Neural progenitor cell (in vitro differentiated cells): ENCODE measurements around the gene VIM. TPM values are rescaled to one million over a fixed set of nuclear protein-coding genes. Genes with fewer than 3 reads are reported as not detected.

Experiments used
- DNase-seq: peaks from one replicate; pipeline ENCODE4 v3.0.0-alpha.2; 2016; ENCODE audit warnings: low spot score
- H2AFZ ChIP-seq: fragments of 200-600 bp; sonication (generic); replicated peaks from 2 replicates; pipeline ENCODE4 v1.6.1; 2016; ENCODE audit warnings: antibody characterized with exemption
- H3F3A ChIP-seq: fragments of 200-600 bp; sonication (generic); 2 replicates; pipeline ENCODE4 v1.6.1; 2016; ENCODE audit warnings: antibody characterized with exemption, low read depth
- H3K27ac ChIP-seq: fragments of 200-600 bp; sonication (generic); 2 replicates; pipeline ENCODE4 v1.5.1; 2016; ENCODE audit warnings: mild to moderate bottlenecking
- H3K27me3 ChIP-seq: fragments of 200-600 bp; sonication (generic); 2 replicates; pipeline ENCODE4 v1.6.1; 2016; ENCODE audit warnings: mild to moderate bottlenecking, moderate library complexity
- H3K36me3 ChIP-seq: fragments of 200-600 bp; sonication (generic); 2 replicates; pipeline ENCODE4 v1.5.1; 2016
- H3K4me1 ChIP-seq: fragments of 200-600 bp; sonication (generic); 2 replicates; pipeline ENCODE4 v1.6.1; 2016; ENCODE audit warnings: mixed run types
- H3K4me2 ChIP-seq: fragments of 200-600 bp; sonication (generic); 2 replicates; pipeline ENCODE4 v1.6.1; 2016
- H3K4me3 ChIP-seq: fragments of 200-600 bp; sonication (generic); 2 replicates; pipeline ENCODE4 v1.5.1; 2016
- H3K79me2 ChIP-seq: fragments of 200-600 bp; sonication (generic); 2 replicates; pipeline ENCODE4 v1.6.1; 2016; ENCODE audit warnings: low read depth
- H3K9ac ChIP-seq: fragments of 200-600 bp; sonication (generic); 2 replicates; pipeline ENCODE4 v1.6.1; 2016
- H3K9me3 ChIP-seq: fragments of 200-600 bp; sonication (generic); 2 replicates; pipeline ENCODE4 v1.5.1; 2016; ENCODE audit warnings: low read depth
- H4K20me1 ChIP-seq: fragments of 200-600 bp; sonication (generic); 2 replicates; pipeline ENCODE4 v1.6.1; 2016; ENCODE audit warnings: low read depth
- H3K27ac Mint-ChIP-seq: 3 replicates; pipeline ENCODE4 v1.8.0; 2021; ENCODE audit warnings: mixed read lengths
- H3K27me3 Mint-ChIP-seq: 2 replicates; pipeline ENCODE4 v1.8.0; 2022; ENCODE audit warnings: low read depth, mild to moderate bottlenecking, inconsistent platforms, moderate library complexity, mixed read lengths; ENCODE audit not compliant: insufficient read depth
- H3K36me3 Mint-ChIP-seq: 3 replicates; pipeline ENCODE4 v1.8.0; 2021; ENCODE audit warnings: mixed read lengths
- H3K4me1 Mint-ChIP-seq: 3 replicates; pipeline ENCODE4 v1.8.0; 2021; ENCODE audit warnings: mixed read lengths
- H3K4me3 Mint-ChIP-seq: 3 replicates; pipeline ENCODE4 v1.8.0; 2021; ENCODE audit warnings: mild to moderate bottlenecking, moderate library complexity, mixed read lengths
- H3K9me3 Mint-ChIP-seq: 3 replicates; pipeline ENCODE4 v1.8.0; 2020; ENCODE audit warnings: mixed read lengths
- EZH2 ChIP-seq: fragments of 200-600 bp; sonication (generic); IDR thresholded peaks from 2 replicates; pipeline ENCODE4 v1.6.1; 2017; ENCODE audit warnings: antibody characterized with exemption, mild to moderate bottlenecking, moderate library complexity
- EZH2phosphoT487 ChIP-seq: fragments of 200-600 bp; sonication (generic); IDR thresholded peaks from 2 replicates; pipeline ENCODE4 v1.6.1; 2017; ENCODE audit warnings: antibody characterized with exemption
- total RNA-seq: library from RNA; depleted of rRNA; stranded (reverse); fragments of >200 nt; gene quantifications from 2 replicates; pipeline ENCODE4 v1.2.3, GENCODE V29; 2015; ENCODE audit warnings: low replicate concordance
- TF ChIP-seq, protein P1 (sequence below): fragments of 200-600 bp; sonication (generic); IDR thresholded peaks from 2 replicates; pipeline ENCODE4 v1.5.1; 2017; ENCODE audit warnings: antibody characterized with exemption, mild to moderate bottlenecking

VIM gene
- total RNA-seq, 1 donor from 2014 or later: 727 TPM

DNA sequence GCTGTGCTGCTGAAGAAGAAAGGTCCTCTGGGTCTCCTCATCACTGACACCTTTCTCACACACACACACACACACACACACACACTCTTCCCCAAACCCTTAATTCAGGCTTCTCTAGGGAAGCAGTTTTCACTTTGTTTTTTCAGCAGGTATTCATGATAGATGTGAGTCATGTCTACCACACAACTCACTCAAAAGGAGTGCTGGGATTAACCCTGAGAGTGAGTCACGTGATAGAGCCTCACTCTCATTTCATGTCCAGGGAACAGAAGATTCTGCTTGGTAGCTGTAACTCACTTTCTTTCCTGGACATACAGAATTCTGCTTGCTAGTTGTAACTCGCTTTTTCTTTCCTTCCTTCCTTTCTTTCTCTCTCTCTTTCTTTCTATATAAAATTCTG is 45.4 kb downstream of the VIM start:
- peaks cover 5% of the 10 kb centered on the region for H3K27me3 Mint-ChIP-seq

DNA sequence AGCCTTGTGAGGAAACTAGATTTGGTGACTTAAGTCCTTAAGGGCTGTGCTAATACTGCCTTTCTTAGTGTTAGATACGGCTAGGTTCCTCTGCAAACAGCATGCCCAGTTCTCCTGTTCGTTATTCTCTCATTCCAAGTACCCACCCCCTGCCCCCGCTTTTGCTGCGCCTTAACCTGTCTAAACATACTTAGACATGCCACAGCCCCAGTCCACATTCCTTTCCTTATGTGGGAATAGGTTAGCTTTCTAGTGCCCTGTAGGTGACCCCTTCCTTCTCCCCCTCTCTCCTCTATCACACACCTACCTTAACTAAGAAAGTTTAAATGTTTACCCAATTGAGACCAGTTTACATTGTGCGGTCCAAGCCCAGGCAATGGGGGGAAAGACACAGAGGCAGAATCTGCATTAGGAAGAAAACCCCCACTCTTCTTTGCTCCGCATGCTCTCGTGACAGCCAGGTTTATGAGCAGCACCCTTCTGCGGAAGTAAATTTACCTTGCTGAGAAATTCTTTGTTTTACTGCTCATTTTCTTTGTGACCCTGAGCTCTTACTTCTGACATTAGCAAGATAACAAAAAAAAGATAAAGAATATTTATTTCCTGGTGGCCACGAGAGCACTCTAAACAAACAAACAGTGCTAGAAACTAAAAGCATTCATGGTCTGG is 48.8 kb downstream of the VIM start:
- Histone ChIP-seq H3K27me3 (no peaks in the 10 kb centered on the region), H3K4me1 (no peaks in the 10 kb centered on the region), H3K36me3 (no peaks in the 10 kb centered on the region), H2AFZ (peak overlapping the region; percentile 58), H3K9ac (no peak overlapping the region), H4K20me1 (no peaks in the 10 kb centered on the region), H3K79me2 (no peaks in the 10 kb centered on the region), H3K27ac (no peak overlapping the region), H3K9me3 (no peaks in the 10 kb centered on the region), H3K4me3 (no peak overlapping the region), H3K4me2 (peak overlapping the region; percentile 8), H3F3A (no peaks in the 10 kb centered on the region)
- Mint-ChIP-seq H3K9me3 (peaks cover 21% of the 10 kb centered on the region), H3K27ac (no peak overlapping the region), H3K4me3 (no peak overlapping the region), H3K27me3 (peaks cover 5% of the 10 kb centered on the region), H3K4me1 (peaks cover 3% of the 10 kb centered on the region), H3K36me3 (no peaks in the 10 kb centered on the region)
- peak; percentile 8 for DNase-seq
- no peak for TF ChIP-seq EZH2phosphoT487
- TF ChIP-seq, protein P1, sequence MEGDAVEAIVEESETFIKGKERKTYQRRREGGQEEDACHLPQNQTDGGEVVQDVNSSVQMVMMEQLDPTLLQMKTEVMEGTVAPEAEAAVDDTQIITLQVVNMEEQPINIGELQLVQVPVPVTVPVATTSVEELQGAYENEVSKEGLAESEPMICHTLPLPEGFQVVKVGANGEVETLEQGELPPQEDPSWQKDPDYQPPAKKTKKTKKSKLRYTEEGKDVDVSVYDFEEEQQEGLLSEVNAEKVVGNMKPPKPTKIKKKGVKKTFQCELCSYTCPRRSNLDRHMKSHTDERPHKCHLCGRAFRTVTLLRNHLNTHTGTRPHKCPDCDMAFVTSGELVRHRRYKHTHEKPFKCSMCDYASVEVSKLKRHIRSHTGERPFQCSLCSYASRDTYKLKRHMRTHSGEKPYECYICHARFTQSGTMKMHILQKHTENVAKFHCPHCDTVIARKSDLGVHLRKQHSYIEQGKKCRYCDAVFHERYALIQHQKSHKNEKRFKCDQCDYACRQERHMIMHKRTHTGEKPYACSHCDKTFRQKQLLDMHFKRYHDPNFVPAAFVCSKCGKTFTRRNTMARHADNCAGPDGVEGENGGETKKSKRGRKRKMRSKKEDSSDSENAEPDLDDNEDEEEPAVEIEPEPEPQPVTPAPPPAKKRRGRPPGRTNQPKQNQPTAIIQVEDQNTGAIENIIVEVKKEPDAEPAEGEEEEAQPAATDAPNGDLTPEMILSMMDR: no peak
- no peak for TF ChIP-seq EZH2

More for the DNA sequence above, 45.4 kb downstream of the VIM start:
- Histone ChIP-seq H3K36me3 (no peaks in the 10 kb centered on the region), H3K9ac (no peak overlapping the region), H3F3A (no peaks in the 10 kb centered on the region), H3K27me3 (no peaks in the 10 kb centered on the region), H3K4me3 (no peak overlapping the region), H3K27ac (no peak overlapping the region), H2AFZ (no peak overlapping the region), H3K4me1 (no peaks in the 10 kb centered on the region), H4K20me1 (no peaks in the 10 kb centered on the region), H3K4me2 (no peak overlapping the region), H3K79me2 (no peaks in the 10 kb centered on the region), H3K9me3 (no peaks in the 10 kb centered on the region)
- no peak overlapping the region for H3K27ac Mint-ChIP-seq
- no peak for DNase-seq
- TF ChIP-seq EZH2: no peak
- TF ChIP-seq EZH2phosphoT487: no peak
- TF ChIP-seq, protein P1: no peak
- peaks cover 9% of the 10 kb centered on the region for H3K9me3 Mint-ChIP-seq
- peaks cover 3% of the 10 kb centered on the region for H3K4me1 Mint-ChIP-seq
- H3K36me3 Mint-ChIP-seq: no peaks in the 10 kb centered on the region
- H3K4me3 Mint-ChIP-seq: no peak overlapping the region

DNA sequence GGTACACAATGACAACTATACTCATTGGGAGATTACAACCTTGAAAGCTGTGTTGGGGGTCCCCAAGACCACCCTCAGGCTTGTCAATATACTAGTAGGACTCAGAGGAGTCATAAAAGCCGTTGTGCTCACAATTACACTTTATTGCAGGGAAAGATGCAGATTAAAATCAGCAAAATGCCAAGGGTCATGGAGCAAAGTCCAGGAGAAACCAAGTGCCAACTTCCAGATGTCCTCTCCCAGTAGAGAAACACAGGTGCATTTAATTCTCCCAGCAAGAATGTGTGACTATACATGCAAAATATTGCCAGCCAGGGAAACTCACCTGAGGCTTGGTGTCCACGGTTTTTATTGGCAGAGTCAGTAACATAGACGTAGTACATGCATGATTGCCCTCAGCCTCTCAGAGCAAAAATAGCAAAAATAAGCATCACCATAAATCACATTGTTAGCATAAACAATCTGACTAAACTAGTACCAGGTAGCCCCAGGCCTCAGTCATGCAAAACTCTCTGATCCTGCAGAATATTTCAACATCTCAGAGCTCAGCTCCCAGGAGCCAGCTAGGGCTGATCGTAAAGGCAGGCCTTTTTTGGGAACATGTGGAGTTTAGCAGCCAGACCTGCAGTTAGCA is 50.7 kb downstream of the VIM start:
- DNase-seq: no peak
- Histone ChIP-seq H4K20me1 (no peaks in the 10 kb centered on the region), H3K4me3 (no peak overlapping the region), H3K27ac (no peak overlapping the region), H3K79me2 (no peaks in the 10 kb centered on the region), H2AFZ (no peak overlapping the region), H3F3A (no peaks in the 10 kb centered on the region), H3K4me1 (no peaks in the 10 kb centered on the region), H3K4me2 (no peak overlapping the region), H3K9ac (no peak overlapping the region), H3K36me3 (no peaks in the 10 kb centered on the region), H3K9me3 (no peaks in the 10 kb centered on the region), H3K27me3 (no peaks in the 10 kb centered on the region)
- TF ChIP-seq EZH2 (no peak), EZH2phosphoT487 (no peak)
- TF ChIP-seq, protein P1: no peak
- H3K4me1 Mint-ChIP-seq: no peaks in the 10 kb centered on the region
- H3K27me3 Mint-ChIP-seq: peaks cover 3% of the 10 kb centered on the region
- no peaks in the 10 kb centered on the region for H3K36me3 Mint-ChIP-seq
- H3K4me3 Mint-ChIP-seq: no peak overlapping the region
- H3K9me3 Mint-ChIP-seq: peaks cover 31% of the 10 kb centered on the region
- H3K27ac Mint-ChIP-seq: no peak overlapping the region
